ENCODE results near the gene ZNF563. TPM values are rescaled to one million over a fixed set of nuclear protein-coding genes. Genes with fewer than 3 reads are reported as not detected.

Gene ZNF563
- total RNA-seq, 1 experiment from 2014 or later, result 1.1 TPM

Other genes with a start within 250 kb of the ZNF563 start
- gene ZNF20, start 193.3 kb downstream of the ZNF563 start, total RNA-seq (2014; rRNA removed), result 3.9 and 5.6 TPM in 2 replicates
- gene ZNF625, start 176.9 kb downstream of the ZNF563 start, total RNA-seq (2014; rRNA removed), result 2.5 and 7.7 TPM in 2 replicates
- gene ZNF136, start 170.5 kb downstream of the ZNF563 start, total RNA-seq (2014; rRNA removed), result 7.9 and 8.7 TPM in 2 replicates
- gene ZNF44, start 38.8 kb downstream of the ZNF563 start, total RNA-seq (2014; rRNA removed), result 3.0 and 8.2 TPM in 2 replicates
- 0.63 and 1.1 TPM in 2 replicates for gene ZNF442, start 32.0 kb upstream of the ZNF563 start, total RNA-seq (2014; rRNA removed)
- 3.8 and 5.9 TPM in 2 replicates for gene ZNF799, start 67.6 kb upstream of the ZNF563 start, total RNA-seq (2014; rRNA removed)
- gene ZNF443, start 107.4 kb upstream of the ZNF563 start, total RNA-seq (2014; rRNA removed), result 3.4 and 3.7 TPM in 2 replicates
- 0.77 and 2.2 TPM in 2 replicates for gene ZNF709, start 151.2 kb upstream of the ZNF563 start, total RNA-seq (2014; rRNA removed)
- gene ZNF564, start 217.8 kb upstream of the ZNF563 start, total RNA-seq (2014; rRNA removed), result 3.8 and 6.0 TPM in 2 replicates

All from PC-3 (cell line).